Umbilical cord (tissue), 2 donors: ENCODE data around the gene CCL11. TPM values are rescaled to one million over a fixed set of nuclear protein-coding genes. Genes with fewer than 3 reads are reported as not detected.

ENCODE experiments used
- DNase-seq: peaks from one replicate; pipeline ENCODE4 v3.0.0-alpha.2; 2015; ENCODE audit warnings: low spot score
- total RNA-seq: library from RNA; depleted of rRNA; stranded (reverse); fragments of >200 nt; gene quantifications from one replicate; pipeline ENCODE4 v1.2.3, GENCODE V29; 2014; ENCODE audit warnings: low replicate concordance; ENCODE audit not compliant: insufficient read depth

The CCL11 gene
- total RNA-seq, 1 donor from 2014 or later = 1.2 TPM

- DNase-seq = no peak
Measured at GRCh38 chr17:34307110-34307509, 21.6 kb downstream of the CCL11 start.

GRCh38 chr17:34308371-34308770, 22.8 kb downstream of the CCL11 start:
- DNase-seq = no peak

GRCh38 chr17:34311291-34311690, 25.7 kb downstream of the CCL11 start:
- no peak for DNase-seq

- peak; percentile 49 for DNase-seq
Measured at GRCh38 chr17:34312080-34312479, 26.5 kb downstream of the CCL11 start.

DNA sequence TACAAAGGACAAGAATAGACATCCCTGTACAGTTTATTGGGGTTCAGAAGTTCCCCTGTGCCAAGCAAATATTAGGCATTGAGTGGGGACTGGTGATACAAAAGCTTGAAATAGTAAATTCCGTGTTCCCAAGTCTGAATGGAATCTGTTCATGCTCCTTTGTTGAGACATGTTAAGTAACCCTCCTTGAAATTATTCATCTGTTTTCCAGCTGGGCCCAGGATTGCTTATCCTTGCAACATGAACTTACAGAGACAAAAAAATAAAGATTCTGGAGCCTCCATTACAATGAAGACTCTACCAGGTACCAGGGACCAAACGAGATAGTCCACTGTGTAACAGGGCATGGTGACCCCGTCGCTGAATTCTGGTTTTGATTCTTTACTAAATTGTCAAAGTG, 27.6 kb downstream of the CCL11 start:
- no peak for DNase-seq

DNA sequence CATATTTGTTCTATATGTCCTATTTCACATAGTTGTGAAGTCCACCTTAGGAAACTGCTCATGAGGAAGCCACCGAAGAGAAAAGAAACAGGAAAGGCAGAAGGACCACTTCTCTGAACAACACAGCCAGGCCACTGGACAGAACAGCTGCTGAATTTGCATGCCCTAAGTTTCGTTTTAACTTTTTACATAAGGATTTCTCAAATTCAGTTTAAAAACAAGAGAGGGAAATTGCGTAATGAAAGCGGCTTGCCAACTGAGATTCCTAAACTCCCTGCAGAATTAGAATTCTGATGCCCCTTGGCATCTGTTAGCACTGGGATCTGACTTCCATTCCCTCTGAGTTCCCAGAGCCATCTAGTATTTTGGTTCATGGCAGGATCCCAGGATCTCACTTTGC, 28.7 kb downstream of the CCL11 start:
- peak; percentile 62 for DNase-seq

- DNase-seq = no peak
Measured at GRCh38 chr17:34318474-34318873, 32.9 kb downstream of the CCL11 start.

DNA sequence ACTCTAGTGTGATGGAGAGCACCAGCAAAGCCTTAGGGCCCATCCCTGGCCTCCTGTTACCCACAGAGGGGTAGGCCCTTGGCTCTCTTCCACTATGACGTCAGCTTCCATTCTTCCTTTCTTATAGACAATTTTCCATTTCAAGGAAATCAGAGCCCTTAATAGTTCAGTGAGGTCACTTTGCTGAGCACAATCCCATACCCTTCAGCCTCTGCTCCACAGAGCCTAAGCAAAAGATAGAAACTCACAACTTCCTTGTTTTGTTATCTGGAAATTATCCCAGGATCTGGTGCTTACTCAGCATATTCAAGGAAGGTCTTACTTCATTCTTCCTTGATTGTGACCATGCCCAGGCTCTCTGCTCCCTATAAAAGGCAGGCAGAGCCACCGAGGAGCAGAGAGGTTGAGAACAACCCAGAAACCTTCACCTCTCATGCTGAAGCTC, 33.5 kb downstream of the CCL11 start, which contains the start of gene CCL8:
CCL8 (plus strand) TSS at position 397 of the 445 bp plus-strand sequence. CDS start 67 bp downstream, outside the sequence.
- peak; percentile 21 for DNase-seq

GRCh38 chr17:34321964-34322363, 36.4 kb downstream of the CCL11 start:
- no peak for DNase-seq

DNA sequence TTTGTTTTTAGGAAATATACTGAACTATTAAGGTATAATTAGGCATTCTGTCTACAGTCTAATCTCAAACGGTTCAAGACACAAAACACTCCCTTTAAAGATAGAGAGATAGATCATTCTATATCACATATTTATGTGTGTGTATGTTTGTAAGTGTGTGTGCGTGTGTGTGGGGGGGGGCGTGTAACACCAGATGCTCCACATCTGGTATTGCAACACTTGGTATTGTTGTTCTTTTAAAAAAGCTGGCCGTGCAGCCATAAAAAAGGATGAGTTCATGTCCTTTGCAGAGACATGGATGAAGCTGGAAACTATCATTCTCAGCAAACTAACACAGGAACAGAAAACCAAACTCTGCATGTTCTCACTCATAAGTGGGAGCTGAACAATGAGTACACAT, 42.0 kb downstream of the CCL11 start:
- peak; percentile 59 for DNase-seq

- no peak for DNase-seq
Measured at GRCh38 chr17:34337701-34338100, 52.2 kb downstream of the CCL11 start.

Other genes starting within 250 kb of the CCL11 start
- 27.7 TPM for gene CCL2, start 30.5 kb upstream of the CCL11 start, total RNA-seq
- gene CCL7, start 15.5 kb upstream of the CCL11 start, total RNA-seq = 2.6 TPM
- gene CCL8, start 33.7 kb downstream of the CCL11 start, total RNA-seq = 2.9 TPM
- gene CCL13, start 70.7 kb downstream of the CCL11 start, total RNA-seq = not detected
- gene CCL1, start 77.5 kb downstream of the CCL11 start, total RNA-seq = not detected